Posterior cingulate gyrus (tissue), 11 donors: ENCODE data around the gene RIPOR1.
A peak's percentile ranks its signal among the peaks of the same experiment; 100 is the strongest.

Source experiments
- DNase-seq, 10 donors: peaks; one replicate each; pipeline versions ENCODE4 v3.0.0 to v3.0.0-alpha.2; 2020 to 2021; ENCODE audit warnings: mixed read lengths in 3 of 10
- intact Hi-C: fragments of 100-400 bp; cut with DNase I; formaldehyde crosslinking; loops from one replicate; pipeline ENCODE4 v1.15.1; 2023

Gene RIPOR1

GRCh38 chr16:67549240-67549639, 20.6 kb downstream of the RIPOR1 start:
- intact Hi-C loops: no loop called here
- DNase-seq: peak in 2 of 10 donors; percentile 46 to 69

DNA sequence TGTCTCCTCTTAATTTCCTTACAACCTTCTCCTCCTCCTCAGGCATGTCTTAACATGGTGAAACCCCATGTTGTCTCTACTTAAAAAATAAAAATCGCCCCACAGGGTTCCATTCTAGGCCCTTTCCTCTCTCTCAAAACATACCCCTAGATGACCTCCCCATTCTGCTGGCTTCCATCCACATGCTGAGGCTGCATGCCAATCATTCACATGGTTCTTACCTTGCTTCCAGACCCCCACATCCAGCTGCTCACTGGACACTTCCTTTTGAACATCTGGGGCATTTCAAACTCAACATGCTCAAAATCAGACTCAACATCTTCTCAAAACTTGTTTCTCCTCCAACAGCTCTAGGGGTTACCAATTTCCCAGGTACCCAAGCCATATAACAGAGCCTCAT, 21.3 kb downstream of the RIPOR1 start:
- DNase-seq: no peak
- intact Hi-C loops: no loop called here

- intact Hi-C loops: no loop called here
- DNase-seq: no peak
Measured at GRCh38 chr16:67551091-67551490, 22.5 kb downstream of the RIPOR1 start.

GRCh38 chr16:67551972-67552371, 23.3 kb downstream of the RIPOR1 start:
- no peak for DNase-seq
- intact Hi-C loops: no loop called here

GRCh38 chr16:67552476-67552875, 23.8 kb downstream of the RIPOR1 start:
- intact Hi-C loops: no loop called here
- DNase-seq: peak in 1 of 10 donors; percentile 60

- DNase-seq: no peak
- intact Hi-C loops: no loop called here
Measured at GRCh38 chr16:67555795-67556212, 27.2 kb downstream of the RIPOR1 start.

DNA sequence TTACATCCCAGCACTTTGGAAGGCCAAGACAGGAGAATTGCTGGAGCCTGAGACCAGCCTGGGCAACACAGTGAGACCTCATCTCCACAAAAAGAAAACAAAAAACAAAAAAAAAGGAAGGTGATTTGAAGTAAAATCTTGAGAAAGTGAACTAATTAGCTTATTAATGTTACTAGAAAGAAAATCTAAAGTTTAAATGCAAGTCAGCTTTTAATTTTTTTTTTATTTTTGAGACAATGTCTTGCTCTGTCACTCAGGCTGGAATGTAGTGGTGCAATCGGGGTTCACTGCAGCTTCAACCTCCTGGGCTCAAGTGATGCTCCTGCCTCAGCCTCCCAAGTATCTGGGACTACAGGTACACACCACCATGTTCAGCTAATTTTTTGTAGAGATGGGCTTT, 30.2 kb downstream of the RIPOR1 start:
- intact Hi-C loops: no loop called here
- DNase-seq: no peak

GRCh38 chr16:67560827-67561342, 32.3 kb downstream of the RIPOR1 start:
- peak in 1 of 10 donors; percentile 35 for DNase-seq
- intact Hi-C loops: loop anchor here (5.0 kb wide), 1 partner anchor 69 kb away; no protein-coding TSS in a partner anchor

DNA sequence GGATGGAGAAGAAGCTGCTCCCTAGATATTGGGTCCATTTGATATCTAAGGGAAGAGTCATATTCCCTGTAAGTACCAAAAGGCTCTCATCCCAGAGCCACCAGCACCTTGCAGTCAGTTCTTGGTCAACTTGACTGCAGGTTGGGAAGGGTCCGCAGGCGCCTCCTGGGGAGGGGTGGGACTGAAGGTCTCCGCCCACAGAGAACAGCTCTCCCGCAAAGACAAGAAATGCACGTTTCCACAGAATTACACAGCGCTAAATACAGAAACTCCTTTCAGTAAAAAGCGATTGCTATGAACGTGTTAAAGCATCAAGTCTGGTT, 32.8 kb downstream of the RIPOR1 start:
- intact Hi-C loops: loop anchor here (5.0 kb wide), 1 partner anchor 69 kb away; no protein-coding TSS in a partner anchor
- DNase-seq: no peak

- intact Hi-C loops: loop anchor here (1.0 to 5.0 kb wide), 4 partner anchors 41 to 107 kb away; partner anchors contain the start of genes ACD and PARD6A
- DNase-seq: peak; percentile 77 to 98 (median 89)
Measured at GRCh38 chr16:67561824-67562525, 33.3 kb downstream of the RIPOR1 start.

DNA sequence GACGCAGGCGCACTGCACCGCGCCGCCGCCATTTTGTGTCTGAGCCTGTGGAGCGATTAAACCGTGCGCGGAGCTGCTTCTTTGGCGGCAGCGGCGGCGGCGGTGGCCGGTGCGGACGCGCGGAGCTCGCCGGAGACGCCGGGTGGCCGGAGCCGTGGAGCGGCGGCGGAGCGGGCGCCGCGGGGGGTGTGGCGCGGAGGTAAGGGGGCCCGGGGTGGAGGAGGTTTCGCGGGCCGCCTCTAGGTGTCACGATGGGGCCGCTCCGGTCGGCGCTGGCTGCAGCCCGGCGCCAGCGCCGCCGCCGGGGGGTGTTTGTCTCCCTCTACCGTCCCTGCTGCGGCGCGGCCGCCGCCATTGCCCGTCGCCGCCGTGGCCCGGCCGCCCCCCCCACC, 33.9 kb downstream of the RIPOR1 start, which contains the start of gene CTCF:
Gene CTCF (plus strand): TSS at position 1 of the 392 bp plus-strand sequence. CDS start 48,307 bp downstream, outside the sequence.
- DNase-seq: peak in 8 of 10 donors; percentile 53 to 90 (median 75)
- intact Hi-C loops: loop anchor here (1.0 to 5.0 kb wide), 4 partner anchors 41 to 106 kb away; partner anchors contain the start of genes ACD and PARD6A

DNA sequence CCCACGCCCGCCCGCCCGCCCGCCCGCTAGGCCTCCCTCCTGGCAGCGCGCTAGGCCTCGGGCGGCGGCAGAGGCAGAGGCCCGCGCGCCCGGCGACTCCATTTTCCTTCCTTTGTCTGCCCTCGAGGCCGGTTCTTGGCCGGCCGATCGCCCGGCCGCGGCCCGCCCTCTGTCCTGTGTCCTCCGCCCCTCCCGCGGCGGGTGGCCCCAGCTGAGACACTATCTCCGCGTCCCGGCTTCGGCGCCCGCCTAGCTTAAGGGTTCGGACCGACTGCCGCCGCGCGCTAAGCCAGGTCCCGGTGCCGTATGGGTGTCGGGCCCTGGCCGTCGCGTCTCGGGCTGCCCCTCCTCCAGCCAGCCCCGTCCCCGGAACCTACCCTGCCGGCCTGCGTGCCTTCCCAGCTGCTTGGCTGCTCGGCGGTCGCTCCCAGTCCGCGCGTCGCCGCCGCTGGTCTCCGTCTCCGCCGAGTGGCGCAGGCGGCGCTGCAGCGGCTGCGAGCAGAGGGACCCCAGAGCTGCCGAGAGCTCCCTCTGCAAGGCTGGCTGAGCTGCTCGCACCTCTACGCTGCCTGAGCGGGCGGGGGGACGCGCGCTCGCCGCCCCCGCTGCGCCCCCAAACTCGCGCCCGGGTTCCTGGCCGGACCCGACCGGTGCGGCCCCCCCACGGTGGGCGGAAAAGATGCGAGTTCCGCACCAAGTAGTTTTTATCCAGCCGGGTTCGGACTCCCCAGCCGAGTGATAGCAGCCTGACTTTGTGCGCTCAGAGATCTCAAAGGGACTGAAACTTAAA, 34.5 kb downstream of the RIPOR1 start:
- intact Hi-C loops: loop anchor here (1.0 to 5.0 kb wide), 4 partner anchors 42 to 106 kb away; partner anchors contain the start of genes ACD and PARD6A
- DNase-seq: peak; percentile 35 to 94 (median 60)

DNA sequence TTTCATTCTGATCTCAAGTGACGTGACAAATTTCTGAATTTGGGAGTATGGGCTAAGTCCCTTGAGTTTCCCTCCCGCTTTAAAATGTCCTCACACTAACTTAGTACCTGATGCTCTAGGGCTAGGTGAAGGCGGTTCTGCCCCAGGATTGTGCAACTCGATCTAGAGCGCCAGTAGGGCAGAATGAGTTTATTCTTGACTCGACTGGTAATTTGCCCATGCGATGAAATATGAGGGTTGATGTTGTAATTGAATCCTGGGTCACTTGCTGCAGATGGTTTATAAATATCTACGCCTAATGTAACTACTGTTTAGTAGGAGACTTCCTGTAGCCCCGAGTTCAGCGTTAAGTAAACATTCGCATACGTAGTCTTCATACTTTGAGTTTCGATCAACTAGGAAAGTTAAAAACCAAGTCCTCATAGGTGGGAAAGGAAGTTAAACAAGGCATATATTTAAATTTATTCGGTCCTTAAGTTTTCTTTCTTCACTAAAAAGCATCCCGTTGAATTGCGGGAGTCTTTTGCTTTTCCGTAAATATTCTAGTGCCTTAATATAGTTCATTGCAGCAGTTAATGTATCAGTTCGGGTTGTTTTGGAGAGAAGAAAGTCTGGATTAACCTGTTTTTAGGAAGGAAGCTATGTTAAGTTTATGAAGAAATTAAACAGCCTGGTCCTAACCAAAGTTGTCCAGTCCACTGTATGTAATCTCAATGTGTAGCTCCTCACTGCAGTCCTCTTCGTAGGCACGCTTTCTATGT, 35.3 kb downstream of the RIPOR1 start:
- intact Hi-C loops: loop anchor here (2.0 to 5.0 kb wide), 2 partner anchors 72 to 105 kb away; no protein-coding TSS in a partner anchor
- no peak for DNase-seq

DNA sequence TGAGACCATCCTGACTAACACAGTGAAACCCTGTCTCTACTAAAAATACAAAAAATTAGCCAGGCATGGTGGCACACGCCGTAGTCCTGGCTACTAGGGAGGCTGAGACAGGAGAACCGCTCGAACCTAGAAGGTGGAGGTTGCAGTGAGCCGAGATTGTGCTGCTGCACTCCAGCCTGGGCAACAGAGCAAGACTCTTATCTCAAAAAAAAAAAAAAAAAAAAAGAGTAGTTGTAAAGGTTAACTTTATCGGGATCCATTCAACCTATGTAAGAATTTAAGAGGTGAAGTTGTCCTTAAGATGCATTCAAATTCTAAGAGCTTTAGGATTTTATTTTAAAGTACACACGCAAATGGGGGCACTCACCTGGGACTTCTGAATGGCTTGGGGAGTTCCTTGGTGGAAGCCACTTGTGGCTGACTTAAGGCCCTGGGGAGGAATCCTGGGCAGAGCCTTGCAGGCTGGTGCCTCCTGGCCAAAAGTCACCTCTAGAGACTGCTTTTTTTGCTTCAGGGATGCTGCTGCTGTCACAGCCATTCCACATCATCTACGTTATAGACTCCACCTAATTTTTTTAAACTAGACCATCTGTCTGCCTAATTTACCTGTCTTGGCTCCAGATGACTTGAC, 37.0 kb downstream of the RIPOR1 start:
- intact Hi-C loops: no loop called here

GRCh38 chr16:67571464-67571863, 42.8 kb downstream of the RIPOR1 start:
- no peak for DNase-seq
- intact Hi-C loops: no loop called here

More for the DNA sequence above, 37.0 kb downstream of the RIPOR1 start:
- no peak for DNase-seq

DNA sequence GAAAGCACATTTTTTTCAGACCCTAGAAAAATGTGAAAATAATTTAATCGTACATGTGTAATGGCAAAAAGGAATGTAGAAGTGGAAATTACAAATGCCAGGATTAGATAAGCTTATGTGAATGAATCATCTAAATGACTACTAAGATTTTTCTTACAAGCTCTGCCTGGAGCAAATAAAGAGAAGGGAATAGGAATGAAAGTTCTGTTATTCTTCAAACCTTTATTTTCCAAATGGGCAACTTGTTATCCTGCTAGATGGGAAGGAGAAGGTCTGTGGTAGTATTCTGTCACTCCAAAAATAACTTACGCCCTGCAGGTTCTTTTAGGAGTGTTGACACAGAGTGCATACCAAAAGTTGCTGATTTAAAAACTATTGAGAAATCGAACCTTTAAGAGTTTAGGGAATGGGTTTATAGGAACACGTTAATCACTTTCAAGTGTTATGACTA, 43.4 kb downstream of the RIPOR1 start:
- DNase-seq: no peak
- intact Hi-C loops: no loop called here

GRCh38 chr16:67579686-67580085, 51.1 kb downstream of the RIPOR1 start:
- no peak for DNase-seq
- intact Hi-C loops: no loop called here

- intact Hi-C loops: no loop called here
- no peak for DNase-seq
Measured at GRCh38 chr16:67580202-67580601, 51.6 kb downstream of the RIPOR1 start.

GRCh38 chr16:67593288-67593687, 64.7 kb downstream of the RIPOR1 start:
- intact Hi-C loops: no loop called here
- DNase-seq: no peak

DNA sequence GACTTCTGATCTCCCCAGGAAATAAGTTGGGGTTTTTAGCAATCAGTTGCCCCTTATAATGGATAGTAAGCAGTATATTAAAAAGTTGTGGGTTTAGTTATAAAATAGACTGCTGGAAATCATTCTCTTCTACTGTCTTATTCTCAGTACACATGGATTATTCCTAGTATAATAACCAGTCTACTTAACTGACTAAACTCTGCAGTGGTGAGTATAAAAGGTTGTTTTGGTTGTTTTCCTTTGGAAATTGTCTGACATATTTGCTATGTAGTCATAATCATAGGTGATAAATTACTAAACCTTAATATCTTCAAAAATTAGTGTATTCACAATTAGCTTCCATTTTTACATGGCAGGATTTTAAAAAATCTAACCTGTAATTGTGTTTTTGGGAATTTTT, 65.1 kb downstream of the RIPOR1 start:
- no peak for DNase-seq
- intact Hi-C loops: no loop called here
